Superior temporal gyrus (tissue), 1 donor: ENCODE results near the gene SEC61A2.

Experiments used
- DNase-seq: peaks from one replicate; pipeline ENCODE4 v3.0.0-alpha.2; 2016; ENCODE audit errors: extremely low spot score

Gene SEC61A2

GRCh38 chr10:12196531-12197211, 67.2 kb downstream of the SEC61A2 start:
- no peak for DNase-seq

DNA sequence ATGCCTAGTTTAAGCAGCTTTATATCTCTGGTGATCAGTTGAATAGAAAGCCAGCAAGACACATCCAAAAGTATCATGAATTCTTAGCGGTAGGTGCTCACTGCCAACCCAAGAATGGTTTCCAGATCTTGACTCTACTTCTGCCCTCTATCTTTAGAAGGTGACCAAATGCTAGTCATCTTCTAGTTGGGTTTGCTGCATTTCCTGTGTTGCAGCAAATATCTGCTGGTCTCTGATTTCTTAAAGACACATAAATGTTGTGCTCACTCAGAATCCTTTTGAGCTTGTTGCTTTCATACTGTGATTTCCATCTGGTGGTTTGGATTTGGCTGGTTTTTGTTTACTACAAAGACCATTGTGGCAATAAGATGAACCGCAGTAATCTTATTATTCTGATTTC, 68.7 kb downstream of the SEC61A2 start:
- no peak for DNase-seq

DNA sequence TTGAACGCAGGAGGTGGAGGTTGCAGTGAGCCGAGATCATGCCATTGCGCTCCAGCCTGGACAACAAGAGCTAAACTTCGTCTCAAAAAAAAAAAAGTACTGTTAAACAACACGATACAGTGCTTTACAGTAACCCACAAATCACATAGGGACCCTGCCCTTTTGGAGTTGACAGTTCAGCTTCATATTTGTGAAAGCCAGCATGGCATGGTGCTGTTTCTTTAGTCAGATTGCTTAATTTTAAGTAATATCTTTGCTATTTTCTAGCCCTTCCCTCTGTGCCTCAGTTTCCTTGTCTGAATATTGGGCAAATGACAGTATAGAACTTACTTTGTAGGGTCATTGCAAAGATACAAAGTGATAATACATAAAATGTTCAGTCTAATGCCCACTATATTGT, 71.4 kb downstream of the SEC61A2 start:
- no peak for DNase-seq

DNA sequence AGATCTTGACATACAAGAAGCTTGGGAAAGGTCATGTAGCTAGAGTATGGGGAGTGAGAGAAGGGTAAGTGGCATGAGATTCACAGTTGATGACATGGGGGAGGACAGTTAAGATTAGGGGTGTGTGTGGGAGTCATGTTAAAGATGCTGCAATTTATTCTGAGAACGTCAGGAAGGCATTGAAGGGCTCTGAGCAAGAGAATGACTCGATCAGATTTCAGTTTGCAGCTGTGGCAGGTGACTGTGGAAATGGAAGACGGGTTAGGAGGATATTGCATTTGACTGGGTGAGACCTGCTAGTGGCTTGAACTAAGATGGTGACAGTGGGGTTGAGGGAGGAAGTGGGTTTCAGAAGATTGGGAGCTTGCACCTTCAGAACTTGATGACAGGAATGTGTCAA, 72.1 kb downstream of the SEC61A2 start:
- no peak for DNase-seq

- no peak for DNase-seq
Measured at GRCh38 chr10:12202226-12202625, 72.7 kb downstream of the SEC61A2 start.

- no peak for DNase-seq
Measured at GRCh38 chr10:12205082-12205481, 75.6 kb downstream of the SEC61A2 start.

- DNase-seq, result no peak
Measured at GRCh38 chr10:12207114-12207513, 77.6 kb downstream of the SEC61A2 start.

- DNase-seq, result no peak
Measured at GRCh38 chr10:12208460-12208859, 79.0 kb downstream of the SEC61A2 start.

- no peak for DNase-seq
Measured at GRCh38 chr10:12212454-12212853, 83.0 kb downstream of the SEC61A2 start.

DNA sequence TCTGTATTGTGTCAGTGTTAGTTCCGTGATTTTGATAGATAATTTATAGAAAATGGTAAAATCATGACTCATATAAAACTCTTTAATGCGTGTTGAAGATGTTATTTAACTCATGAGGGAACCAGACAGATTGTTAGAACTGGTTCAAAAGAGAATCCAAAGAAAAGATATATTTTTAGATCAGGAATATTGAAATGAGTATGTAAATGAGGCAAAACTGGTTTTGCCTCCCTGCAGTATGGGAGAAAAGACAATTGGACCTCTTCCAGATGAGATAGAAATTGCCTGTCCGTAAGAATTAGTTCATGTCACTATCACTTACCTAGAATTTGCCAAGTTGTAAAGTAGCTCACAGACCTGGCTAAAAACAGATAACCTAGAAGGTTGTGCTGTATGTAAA, 84.1 kb downstream of the SEC61A2 start:
- no peak for DNase-seq

- DNase-seq, result no peak
Measured at GRCh38 chr10:12214093-12214492, 84.6 kb downstream of the SEC61A2 start.

- DNase-seq, result peak; percentile 81
Measured at GRCh38 chr10:12214763-12215218, 85.3 kb downstream of the SEC61A2 start.
